G401.6 (cell line): Measurements from ENCODE around the gene WWOX.

Experiments used
- FAIRE-seq: peaks from 2 replicates; lab custom pipeline; 2012; peaks lifted over from hg19 to GRCh38; lab: Jason Lieb, UNC

The WWOX gene

DNA sequence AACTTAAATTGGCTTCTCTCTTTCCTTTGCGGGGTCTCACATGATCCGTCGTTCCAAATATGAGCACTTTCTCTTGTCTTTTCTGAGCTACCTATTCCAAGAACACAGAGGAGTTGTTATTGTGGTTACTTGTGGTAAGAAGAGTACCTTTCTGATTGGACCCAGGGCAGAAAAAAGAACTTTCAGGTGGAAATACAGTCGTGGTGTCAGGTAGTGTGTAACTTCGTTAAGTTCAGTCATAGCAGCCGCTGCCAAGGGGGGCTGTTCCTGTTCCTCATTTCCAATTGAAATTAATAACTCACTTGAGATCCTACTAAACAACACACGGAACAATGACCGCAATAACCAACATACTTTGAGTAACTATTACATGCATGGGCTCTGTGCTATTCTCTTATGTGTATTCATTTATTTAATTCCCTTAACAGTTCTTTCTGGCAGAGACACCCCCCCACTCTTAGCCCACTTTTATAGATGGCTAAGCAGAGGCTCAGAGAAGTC is 819.4 kb downstream of the WWOX start:
- FAIRE-seq = no peak

DNA sequence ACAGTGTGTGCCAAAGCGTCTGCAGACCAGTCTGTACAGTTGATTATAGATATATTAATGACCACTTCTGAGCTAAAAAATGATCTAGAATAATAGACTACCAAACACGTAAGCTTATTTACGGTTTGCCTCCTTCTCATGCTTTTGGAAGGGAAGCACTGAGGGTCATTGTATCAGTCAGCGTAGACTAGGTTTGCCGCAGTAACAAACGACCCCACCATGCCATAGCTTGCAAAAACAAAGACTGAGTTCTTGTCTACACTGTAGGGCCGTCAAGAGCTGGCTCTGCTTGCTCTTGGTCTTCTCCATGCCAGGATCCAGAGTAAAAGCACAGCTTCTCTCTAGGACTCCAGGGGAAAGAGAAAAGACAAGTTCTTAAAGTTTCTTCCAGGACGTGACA is 820.4 kb downstream of the WWOX start:
- no peak for FAIRE-seq

DNA sequence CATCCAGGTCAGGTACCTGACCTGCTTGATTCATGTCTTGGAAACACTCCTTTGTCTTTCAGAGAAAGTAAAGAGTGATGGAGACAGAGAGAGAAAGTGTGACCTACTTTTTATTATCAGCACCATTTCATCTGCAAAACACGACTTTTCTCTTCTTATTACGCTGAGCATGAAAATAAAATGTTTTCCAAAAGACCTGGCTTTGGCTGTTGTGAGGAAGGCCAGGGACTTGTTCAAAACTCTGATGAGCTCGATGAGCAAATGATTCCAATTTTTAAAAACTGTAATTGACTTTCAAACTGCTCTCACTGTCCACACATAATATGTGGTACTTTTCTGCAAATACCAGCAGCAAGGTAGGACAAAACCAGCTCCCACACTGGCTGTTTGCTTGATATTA is 821.2 kb downstream of the WWOX start:
- FAIRE-seq = no peak

DNA sequence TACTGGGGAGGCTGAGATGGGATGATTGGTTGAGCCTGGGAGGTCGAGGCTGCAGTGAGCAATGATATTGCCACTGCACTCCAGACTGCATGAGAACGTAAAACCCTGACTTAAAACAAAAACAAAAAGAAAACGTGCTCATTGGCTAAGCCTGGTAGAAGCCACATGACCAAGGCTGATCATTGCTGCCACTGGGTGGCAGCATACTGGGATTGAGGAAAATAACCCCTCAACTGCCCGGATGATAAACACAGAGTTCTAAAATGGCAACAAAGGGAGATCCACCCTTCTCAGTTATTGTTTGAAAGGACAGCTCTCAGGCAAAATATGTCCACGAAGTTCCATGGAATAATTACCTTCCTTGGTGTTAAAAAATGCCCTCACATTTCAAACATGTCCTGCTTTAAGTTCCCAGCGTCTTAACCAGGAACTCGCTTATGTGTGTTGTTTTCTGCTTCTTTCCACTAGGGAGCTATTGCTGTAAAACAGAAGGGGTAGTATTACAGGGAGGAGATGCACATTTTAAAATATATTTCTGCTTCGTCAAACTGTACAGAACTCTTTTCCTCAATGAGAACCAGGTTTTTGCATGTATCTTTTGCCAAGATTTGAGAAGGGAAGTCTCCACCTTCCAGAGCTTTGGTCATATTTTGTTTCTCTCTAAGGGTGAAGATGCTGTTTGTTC is 825.8 kb downstream of the WWOX start:
- FAIRE-seq = no peak

DNA sequence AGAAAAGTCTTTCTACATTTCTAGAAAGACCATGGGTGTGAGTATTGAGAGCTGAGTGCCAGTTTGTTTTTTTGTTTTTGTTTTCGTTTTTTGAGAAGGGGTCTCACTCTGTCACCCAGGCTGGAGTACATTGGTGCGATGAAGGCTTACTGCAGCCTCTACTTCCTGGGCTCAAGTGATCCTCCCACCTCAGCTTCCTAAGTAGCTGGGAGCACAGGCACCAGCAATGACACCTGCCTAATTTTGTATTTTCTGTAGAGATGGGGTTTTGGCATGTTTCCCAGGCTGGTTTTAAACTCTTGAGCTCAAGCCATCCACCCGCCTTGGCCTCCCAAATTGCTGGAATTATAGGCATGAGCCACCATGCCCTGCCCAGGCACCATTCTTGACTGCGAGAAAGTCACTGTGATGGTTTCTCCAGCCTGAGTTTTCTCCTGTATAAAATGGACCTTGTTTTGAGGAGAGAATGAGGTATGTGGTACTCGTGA is 827.3 kb downstream of the WWOX start:
- FAIRE-seq = no peak

DNA sequence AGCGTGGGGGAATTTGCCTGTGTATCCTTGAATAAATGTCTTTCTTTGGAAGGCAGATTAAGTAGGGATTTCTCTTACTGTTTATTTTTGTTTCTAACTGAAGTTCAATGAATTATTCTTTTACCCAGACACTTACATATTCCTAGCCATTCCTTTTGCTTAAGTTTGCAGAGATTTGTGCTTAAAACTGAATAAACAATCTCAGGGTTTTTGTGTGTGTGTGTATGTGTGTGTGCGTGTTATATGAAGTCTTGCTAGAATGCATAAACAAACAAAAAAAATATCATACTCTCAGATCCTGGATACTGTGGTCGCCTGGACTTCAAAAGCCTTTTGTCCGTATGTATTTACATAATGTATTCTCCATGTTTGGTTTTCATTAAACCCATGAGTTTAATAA is 828.3 kb downstream of the WWOX start:
- no peak for FAIRE-seq

DNA sequence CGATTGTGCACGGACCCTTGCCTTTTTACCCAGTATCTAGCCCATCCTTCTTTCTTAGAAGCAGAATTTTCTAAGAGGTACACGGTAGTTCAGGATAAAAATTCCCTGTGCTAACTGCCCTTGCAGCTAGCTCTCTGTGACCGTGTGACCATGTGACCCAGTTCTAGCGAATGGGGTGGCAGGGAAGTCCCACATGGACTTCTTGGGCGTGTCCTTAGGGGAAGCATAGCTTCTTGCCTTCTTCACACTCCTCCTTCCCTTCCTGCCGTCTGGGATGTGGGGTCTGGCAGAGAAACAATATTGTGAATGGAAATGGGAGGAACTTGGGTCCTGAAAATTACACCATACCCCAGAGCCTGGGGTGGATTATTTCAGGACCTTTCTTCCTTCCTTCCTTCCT is 830.4 kb downstream of the WWOX start:
- FAIRE-seq = no peak

DNA sequence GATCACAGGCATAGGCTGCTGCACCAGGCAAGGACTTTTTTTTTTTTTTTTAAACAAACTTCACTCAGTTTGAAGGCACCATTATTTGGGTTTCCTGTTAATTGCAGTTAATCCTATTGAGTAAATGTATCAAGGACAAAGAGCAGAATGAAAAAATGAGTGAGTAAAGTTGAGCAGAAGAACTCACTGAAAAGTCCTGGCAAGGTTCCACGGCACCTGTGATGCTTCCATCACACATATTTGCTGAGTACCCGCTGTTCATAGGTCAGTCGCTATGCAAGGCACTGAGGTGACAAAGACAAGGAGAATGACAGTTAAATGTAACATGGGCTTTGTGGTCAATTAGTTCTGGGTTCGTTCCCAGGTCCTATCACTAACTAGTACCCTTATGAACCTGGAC is 831.1 kb downstream of the WWOX start:
- FAIRE-seq = no peak

DNA sequence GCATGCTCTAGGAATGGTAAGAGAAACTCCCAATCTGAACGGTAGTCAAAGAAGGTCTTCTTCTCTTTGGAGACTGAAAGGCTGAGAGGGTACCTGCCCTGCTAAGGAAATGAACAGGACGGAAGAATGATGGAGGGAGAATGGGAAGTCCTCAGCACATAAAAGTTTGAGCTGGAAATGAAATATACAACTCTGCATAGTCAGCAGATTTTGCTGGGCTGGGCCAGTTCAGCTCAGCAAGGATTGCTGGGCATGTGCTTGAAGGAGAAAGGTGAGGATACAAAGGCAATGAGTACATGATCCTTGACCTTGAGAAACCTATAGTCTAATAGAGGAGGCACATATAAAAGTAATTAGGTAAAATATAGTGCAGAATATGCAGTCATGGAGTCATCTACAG is 831.8 kb downstream of the WWOX start:
- no peak for FAIRE-seq

DNA sequence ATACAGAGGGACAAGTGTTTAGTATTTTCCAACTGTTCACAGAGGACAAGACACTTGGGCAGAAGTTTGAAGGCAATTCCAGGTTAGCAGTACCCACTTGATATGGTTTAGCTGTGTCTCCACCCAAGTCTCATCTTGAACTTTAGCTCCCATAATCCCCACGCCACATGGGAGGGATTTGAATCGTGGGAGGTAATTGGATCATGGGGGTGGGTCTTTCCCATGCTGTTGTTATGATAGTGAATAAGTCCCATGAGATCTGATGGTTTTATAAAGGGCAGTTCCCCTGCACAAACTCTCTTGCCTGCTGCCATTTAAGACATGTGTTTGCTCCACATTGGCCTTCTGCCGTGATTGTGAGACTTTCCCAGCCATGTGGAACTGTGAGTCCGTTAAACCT is 832.2 kb downstream of the WWOX start:
- no peak for FAIRE-seq

DNA sequence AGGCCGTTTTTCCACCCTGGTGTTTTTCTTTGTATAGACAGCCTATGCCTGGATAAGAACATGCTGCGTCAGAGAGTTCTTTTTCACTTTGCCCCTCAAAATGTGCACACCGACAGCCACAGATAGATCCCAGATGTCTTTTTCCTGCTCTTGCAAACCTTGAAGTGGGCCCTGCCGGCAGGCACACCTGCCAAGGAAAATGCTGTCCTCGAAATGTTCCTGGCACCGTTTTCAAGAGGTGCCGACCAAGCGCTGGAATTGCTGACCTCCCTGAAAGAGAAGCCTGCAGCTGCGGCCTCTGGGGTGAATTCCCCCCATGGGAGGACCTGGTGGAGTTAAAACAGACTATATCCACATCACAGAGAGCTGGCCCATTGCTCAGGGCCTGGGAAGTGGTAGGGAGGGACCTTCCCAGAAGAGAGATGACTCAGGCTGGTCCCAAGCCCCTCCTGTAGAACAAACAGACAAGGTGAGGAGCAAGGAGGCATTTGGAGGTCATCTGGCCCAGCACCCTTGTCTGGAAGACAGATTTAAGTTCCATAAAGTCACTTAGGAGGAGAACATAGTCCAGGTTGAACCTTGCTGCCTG is 833.0 kb downstream of the WWOX start:
- FAIRE-seq = no peak

DNA sequence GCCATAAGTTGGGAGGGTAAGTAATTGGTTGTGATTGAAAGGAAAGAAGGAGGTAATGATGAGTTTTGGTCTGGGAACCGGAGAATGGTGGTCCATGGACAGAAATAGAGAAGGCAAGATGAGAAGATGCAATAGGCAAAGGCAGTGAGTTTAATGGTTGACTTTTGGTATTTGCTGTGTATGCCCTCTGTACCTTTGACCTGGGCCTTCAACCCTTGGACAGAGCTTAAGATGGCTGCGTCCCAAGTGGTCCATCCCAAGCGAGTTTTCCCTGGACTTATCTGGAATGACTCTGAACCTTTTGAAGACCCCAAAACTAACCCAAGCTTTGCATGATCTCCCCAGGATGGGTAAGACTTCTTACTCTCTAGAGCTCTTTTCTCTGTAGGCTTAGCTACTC is 836.6 kb downstream of the WWOX start:
- FAIRE-seq = no peak

DNA sequence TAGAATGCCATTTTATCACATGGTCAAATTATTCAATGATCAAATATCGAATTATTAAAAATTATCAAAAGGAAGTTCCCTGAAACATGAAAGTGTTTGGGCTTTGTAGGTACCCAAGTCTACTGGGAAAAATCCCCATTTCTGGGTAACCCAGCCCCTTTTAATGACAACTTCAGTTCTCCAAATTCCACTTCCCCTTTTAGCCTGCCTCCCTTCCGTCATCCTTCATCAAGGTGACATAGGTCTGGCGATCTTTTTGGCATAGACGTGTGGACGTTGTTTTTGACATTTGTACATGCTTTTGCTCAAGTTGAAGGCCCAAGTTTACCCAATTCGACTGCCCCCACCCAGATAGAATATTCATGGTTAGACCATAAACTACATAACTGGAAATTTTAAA is 840.1 kb downstream of the WWOX start:
- no peak for FAIRE-seq

DNA sequence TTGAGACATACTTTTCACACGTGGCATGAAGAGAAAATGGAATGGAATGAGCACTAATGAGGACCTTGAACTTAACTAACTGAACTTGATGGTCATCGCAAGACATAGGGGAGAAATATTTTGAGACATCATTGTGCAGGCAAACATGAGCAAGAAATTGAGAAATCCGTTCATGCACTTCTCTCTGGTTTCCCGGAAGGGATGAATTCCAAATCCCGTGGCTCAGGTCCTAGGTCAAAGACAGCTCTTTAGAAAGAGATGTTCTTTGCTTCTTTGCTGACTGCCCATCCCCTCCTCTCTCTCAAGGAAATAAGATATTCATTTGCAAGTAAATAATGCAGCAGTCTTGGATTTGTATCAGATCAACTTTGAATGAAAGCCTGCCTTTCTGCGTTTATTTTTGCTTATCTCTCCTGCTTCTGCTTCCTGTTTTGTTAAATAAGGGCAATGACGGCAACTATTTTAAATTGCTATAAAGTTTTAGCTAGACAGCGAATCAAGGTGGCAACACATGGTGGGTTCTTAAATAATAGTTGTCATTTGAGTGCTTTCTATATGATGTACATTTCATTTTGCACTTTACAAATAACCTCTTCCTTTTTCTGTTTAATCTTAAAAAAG is 843.3 kb downstream of the WWOX start:
- FAIRE-seq = no peak

DNA sequence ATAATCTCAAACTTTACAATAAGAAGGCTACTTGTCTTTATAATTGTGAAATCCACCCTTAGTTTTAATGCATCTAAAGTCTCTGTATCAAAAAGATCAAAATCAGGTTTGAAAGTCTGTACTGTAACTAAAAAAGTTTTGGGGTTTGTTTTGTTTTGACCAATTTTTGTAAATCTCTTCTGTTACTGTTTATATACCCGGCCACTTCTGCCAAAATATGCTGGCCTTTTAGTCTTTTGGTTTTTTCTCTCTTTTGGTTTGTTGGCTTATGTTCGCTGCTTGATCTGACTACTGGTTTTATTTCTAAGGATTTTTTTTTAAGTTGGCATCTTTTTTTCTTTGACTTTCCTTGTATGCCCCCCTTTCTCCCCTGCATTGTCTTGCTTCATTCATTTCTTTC is 845.9 kb downstream of the WWOX start:
- no peak for FAIRE-seq

DNA sequence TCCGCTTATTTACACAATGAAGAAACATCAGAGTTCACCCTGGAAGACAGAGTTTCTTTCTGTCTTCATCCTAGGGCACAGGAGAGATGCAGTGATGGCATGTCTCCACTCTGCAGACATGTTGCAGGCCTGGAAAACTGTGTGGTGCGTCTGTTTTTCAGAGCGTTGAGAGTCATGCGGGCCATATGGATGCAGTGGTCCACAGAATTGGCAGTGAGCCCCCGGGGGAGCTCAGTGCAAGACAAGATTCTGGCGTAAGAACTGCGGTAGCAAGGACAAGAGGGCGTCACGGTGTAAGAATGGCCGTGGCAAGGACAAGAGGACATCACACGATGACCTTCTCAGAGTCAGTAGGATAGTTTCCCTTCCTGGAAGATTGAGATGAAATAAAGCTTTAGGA is 847.1 kb downstream of the WWOX start:
- FAIRE-seq = no peak

DNA sequence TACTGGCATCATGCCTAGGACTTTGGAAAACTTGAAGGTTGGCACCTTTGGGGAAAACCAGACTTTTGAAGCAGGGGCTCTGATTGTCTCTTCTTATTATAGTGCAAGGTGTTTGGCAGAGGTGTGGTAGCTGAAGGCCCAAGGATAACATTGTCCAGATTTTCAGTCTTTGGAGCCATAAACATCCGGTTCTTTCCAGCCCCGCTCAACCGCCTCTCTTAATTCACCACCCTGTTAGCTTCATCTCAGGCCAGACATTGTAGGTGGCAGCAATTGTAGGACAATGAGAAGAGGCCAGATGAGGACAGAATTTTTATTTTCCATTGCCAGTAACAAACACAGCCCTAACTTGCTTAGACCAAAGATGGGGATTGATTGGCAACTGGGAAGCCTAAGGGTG is 851.3 kb downstream of the WWOX start:
- FAIRE-seq = no peak

DNA sequence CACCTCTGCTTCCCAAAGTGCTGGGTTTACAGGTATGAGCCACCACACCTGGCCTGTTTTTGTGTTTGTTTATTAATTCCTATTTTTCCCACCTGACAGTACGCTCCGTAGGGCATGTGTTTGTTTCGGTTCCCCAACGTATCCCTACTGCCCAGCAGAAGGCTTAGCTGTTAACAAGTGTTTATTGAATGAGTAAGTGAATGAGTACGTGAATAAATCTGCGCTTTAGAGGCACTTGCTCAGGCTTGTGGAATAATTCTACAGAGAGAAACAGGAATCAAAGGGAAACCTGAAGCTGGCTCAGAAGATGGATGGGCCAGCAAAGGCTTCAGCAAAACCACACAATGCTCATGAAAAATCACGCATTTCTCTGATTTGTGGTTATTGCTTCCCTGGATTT is 853.2 kb downstream of the WWOX start:
- FAIRE-seq = no peak

DNA sequence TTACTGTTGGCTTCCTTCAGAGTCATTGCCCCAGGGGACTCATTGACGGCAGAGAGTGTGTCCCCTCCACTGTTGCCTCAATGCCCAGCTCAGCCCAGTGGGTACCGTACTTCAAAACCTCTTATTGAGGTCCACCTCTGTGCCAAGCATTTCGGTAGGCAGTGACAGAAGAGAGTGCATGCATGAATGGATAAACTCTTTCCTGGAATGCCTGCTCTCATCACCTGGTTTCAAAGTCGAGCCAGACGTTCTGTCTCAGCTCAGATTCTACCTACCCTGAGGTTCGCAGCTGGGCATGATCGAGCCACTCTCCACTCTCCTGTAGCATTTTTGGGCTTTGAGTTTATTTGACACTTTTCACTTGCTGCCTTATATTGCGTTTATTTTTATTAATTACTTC is 854.1 kb downstream of the WWOX start:
- no peak for FAIRE-seq

DNA sequence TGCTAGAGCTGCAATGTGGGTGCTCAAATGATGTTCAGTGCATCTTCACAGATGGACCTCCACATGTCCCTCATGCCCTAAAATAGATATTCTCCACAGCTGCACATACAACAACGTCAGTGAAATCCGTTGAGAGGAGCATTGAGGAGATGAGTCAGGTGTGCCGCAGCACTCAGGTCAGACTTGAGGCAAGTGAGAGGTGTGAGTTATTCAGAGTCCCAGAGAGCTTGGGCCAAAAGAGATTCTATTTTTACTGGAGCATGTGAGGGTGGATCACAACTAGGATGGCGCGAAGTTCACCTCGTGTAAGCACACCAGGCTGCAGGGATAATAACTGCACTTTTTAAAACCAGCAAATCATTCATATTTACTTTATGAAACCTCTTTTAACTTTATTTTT is 855.8 kb downstream of the WWOX start:
- no peak for FAIRE-seq

DNA sequence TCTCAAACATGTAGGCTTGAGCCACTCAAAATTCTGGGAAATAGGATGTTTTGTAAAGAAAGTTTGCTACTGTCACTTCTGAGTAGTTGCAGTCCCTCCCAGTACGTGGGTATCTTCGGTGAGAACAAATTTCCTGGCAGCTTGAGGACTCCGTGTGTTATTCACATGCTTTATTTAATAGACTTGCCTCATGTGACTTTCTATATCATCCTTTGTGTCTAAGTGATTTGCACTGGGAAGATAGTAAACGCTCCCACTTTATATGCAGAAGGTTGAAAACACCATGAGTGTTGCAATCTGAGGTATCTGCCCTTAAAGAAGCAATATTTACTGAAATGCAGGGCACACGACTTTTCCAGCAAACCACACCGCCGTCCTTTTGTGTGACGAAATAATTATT is 857.4 kb downstream of the WWOX start:
- FAIRE-seq = no peak

DNA sequence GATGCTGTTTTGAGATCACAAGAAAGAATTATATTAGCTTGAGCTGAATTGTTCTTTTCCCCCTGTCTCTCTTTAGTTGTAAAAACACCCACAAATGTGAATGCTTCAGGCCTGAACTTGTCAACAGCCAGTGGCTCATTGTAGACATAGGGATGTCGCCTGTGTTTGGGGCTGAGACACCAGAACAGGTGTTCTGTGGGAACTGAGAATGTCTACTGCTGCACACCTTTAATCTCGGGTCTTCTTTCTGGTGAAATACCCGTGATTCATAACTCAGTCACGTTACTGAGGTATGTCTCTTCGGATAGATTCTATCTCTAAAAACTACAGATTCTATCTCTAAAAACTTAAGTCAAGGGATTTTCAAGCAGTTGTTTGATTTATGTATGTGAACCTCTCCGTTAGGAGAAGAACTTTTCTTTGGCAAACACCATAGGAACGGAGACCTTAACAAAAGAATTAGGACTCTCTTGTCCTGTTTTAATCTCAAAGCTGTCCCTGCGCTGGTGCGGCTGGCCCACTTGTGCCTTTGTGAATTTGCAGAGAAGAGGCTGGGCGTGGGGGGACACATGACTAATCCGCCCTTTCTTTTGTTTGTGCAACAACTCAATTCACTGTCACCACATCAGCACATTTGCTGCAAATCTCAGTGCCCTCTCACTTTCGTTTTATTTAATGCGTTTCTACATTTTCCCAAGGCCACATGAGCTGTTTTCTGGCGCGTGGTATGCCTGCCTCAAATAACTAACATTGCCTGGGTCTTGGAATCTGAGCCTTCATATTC is 858.1 kb downstream of the WWOX start:
- no peak for FAIRE-seq

DNA sequence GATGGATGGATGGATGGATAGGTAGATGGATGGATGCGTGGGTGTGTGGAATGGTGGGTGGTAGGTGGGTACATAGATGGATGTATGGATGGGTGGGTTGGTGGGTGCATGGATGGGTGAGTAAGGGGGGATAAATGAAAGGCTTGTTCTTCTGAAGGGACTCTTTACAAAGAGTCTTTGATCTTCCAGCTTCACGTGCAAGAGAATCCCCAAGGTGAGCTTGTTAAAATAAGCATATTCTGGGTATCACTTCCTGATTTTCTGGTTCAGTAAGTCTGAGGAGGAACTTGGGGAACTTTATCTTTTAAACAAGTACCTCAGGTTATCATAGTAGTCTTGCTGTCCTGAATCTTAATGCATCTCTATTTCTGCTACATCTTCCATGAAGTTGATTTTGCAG is 862.0 kb downstream of the WWOX start:
- no peak for FAIRE-seq
